Measurements from ENCODE around the gene TIMMDC1.

Gene TIMMDC1

DNA sequence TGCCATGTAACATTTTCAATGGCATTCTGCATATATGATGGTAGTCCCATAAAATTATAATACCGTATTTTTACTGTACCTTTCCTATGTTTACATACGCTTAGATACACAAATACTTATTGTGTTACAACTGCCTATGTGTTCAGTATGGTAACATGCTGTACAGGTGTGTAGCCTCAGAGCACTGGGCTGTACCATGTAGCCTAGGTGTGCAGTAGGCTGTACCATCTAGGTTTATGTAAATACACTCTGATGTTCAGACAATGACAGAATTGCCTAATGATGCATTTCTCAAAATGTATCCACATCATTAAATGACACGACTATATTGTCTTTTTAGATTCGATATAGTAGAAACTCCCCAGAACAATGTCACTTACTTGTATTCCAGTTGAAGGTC, 38.4 kb downstream of the TIMMDC1 start:
- Histone ChIP-seq H4K8ac (ENCODE audit: low read length) (no peak overlapping the region), H2AFZ (ENCODE audit: low read depth, low read length) (no peak overlapping the region), H2BK12ac (ENCODE audit: low read length in 2 of 2) (no peak overlapping the region), H2BK15ac (ENCODE audit: low read depth, poor library complexity, severe bottlenecking) (no peak overlapping the region), H3K4me3 (ENCODE audit: insufficient read depth in 1 of 2, low read depth in 1 of 2, low read length in 2 of 2) (no peak overlapping the region), H2BK120ac (ENCODE audit: low read depth, low read length) (no peak overlapping the region), H3K4ac (ENCODE audit: low read depth in 1 of 2, low read length in 2 of 2) (no peak overlapping the region), H3K14ac (ENCODE audit: low read length in 2 of 2) (no peak overlapping the region), H3K4me1 (ENCODE audit: control insufficient read depth, insufficient read depth, low read depth, low read length) (peaks cover 1% of the 10 kb centered on the region), H3K36me3 (ENCODE audit: control insufficient read depth in 1 of 2, insufficient read depth in 2 of 2, low read depth in 1 of 2, low read length in 2 of 2) (no peaks in the 10 kb centered on the region), H3K27ac (ENCODE audit: low read length, poor library complexity, severe bottlenecking) (no peak overlapping the region), H3K27me3 (ENCODE audit: control insufficient read depth in 1 of 2, insufficient read depth in 1 of 2, low read length in 2 of 2) (no peaks in the 10 kb centered on the region), H2AK5ac (ENCODE audit: low read length, severe bottlenecking) (no peak overlapping the region), H3K9me3 (ENCODE audit: control insufficient read depth, low read length) (no peaks in the 10 kb centered on the region), H3K23ac (ENCODE audit: low read length in 2 of 2) (no peak overlapping the region), H3K79me1 (replicated peaks; ENCODE audit: low read length, poor library complexity, severe bottlenecking) (no peaks in the 10 kb centered on the region), H3K18ac (ENCODE audit: low read depth in 1 of 2, low read length in 2 of 2) (no peak overlapping the region), H2BK5ac (ENCODE audit: low read depth, low read length, poor library complexity, severe bottlenecking) (no peak overlapping the region), H3K4me2 (ENCODE audit: low read length, poor library complexity, severe bottlenecking) (no peak overlapping the region), H4K91ac (ENCODE audit: low read length) (no peak overlapping the region), H3K9ac (ENCODE audit: low read length) (no peak overlapping the region)
- 100% methylated on average over 4 of the region's 4 CpGs for WGBS
- DNase-seq = no peak

DNA sequence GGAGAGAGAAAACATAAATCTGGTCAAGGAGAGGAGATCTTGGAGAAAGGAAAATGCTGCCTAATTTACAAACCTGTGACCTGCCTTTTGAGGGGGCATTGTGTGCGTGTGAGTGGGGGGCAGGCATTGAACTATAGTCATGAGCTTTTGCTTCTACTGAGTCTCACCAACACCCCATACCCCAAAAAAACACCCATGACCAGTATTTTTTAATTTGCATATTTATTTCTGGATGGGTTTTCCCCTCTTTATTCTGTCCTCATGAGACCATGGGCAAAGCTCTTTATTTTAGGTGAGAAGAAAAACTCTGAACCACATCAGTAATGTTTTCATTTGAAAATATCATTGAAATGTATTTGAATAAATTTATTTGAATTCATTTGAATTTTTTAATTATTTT, 40.4 kb downstream of the TIMMDC1 start:
- Histone ChIP-seq H3K4me3 (ENCODE audit: insufficient read depth in 1 of 2, low read depth in 1 of 2, low read length in 2 of 2) (no peak overlapping the region), H3K23ac (ENCODE audit: low read length in 2 of 2) (no peak overlapping the region), H2BK15ac (ENCODE audit: low read depth, poor library complexity, severe bottlenecking) (no peak overlapping the region), H3K79me1 (replicated peaks; ENCODE audit: low read length, poor library complexity, severe bottlenecking) (no peaks in the 10 kb centered on the region), H3K36me3 (ENCODE audit: control insufficient read depth in 1 of 2, insufficient read depth in 2 of 2, low read depth in 1 of 2, low read length in 2 of 2) (no peaks in the 10 kb centered on the region), H4K91ac (ENCODE audit: low read length) (no peak overlapping the region), H2AFZ (ENCODE audit: low read depth, low read length) (no peak overlapping the region), H2BK5ac (ENCODE audit: low read depth, low read length, poor library complexity, severe bottlenecking) (no peak overlapping the region), H3K27me3 (ENCODE audit: control insufficient read depth in 1 of 2, insufficient read depth in 1 of 2, low read length in 2 of 2) (no peaks in the 10 kb centered on the region), H3K4me2 (ENCODE audit: low read length, poor library complexity, severe bottlenecking) (no peak overlapping the region), H3K9me3 (ENCODE audit: control insufficient read depth, low read length) (no peaks in the 10 kb centered on the region), H3K9ac (ENCODE audit: low read length) (no peak overlapping the region), H3K27ac (ENCODE audit: low read length, poor library complexity, severe bottlenecking) (no peak overlapping the region), H4K8ac (ENCODE audit: low read length) (no peak overlapping the region), H2BK120ac (ENCODE audit: low read depth, low read length) (no peak overlapping the region), H3K4ac (ENCODE audit: low read depth in 1 of 2, low read length in 2 of 2) (no peak overlapping the region), H3K14ac (ENCODE audit: low read length in 2 of 2) (no peak overlapping the region), H3K4me1 (ENCODE audit: control insufficient read depth, insufficient read depth, low read depth, low read length) (peaks cover 1% of the 10 kb centered on the region), H3K18ac (ENCODE audit: low read depth in 1 of 2, low read length in 2 of 2) (no peak overlapping the region), H2AK5ac (ENCODE audit: low read length, severe bottlenecking) (no peak overlapping the region), H2BK12ac (ENCODE audit: low read length in 2 of 2) (no peak overlapping the region)
- WGBS = no CpG with 5 or more reads among the region's 1 CpG
- no peak for DNase-seq

DNA sequence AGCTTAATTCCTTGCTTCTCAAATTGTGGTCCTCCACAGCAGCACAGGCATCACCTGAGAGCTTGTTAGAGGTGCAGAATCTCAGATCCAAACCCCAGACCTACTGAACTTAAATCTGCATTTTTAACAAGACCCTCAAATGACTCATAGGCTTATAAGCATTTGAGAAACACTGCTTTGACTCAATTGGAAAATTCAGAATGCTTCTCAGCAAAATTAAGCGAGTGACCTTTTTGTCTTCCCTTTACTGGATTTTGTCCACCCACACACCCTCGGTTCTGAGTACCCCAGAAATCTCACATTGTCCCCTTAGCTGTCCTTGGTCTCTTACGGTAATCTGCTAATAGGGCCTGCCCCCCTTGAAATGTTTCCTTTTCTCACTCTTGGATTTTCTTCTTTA, 43.2 kb downstream of the TIMMDC1 start:
- no peak overlapping the region for H3K9ac ChIP-seq (ENCODE audit: low read length)

DNA sequence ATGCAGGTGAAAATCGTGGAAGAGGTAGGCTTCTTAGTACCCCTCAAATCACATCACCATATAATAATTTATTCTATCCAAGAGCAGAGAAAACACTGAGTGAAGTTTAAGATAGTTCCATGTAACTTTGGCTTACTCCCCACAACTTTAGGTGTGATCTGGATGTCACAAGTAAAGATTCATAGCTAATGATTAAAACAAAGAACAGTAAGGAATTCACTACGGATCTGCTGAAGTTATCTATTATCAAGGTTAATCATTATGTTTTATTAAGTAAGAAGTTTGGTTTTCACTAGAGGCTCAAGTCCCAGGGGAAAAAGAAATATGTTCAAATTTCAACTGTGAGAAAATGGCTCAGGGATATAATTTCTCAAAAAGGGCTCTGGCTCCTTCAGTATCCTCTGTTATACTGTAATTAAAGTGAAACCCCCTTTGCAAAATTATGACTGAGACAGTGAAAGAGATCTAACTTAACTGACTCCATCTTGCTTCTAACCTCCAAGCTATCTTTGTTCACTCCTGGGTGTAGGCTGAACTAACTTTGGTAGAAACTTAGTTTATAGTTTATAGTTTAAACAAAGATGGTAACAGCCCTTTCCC, 43.9 kb downstream of the TIMMDC1 start:
- Histone ChIP-seq H3K27ac (ENCODE audit: low read length, poor library complexity, severe bottlenecking) (peak overlapping the region; percentile 58), H2BK15ac (ENCODE audit: low read depth, poor library complexity, severe bottlenecking) (no peak overlapping the region), H3K27me3 (ENCODE audit: control insufficient read depth in 1 of 2, insufficient read depth in 1 of 2, low read length in 2 of 2) (no peaks in the 10 kb centered on the region), H3K79me1 (replicated peaks; ENCODE audit: low read length, poor library complexity, severe bottlenecking) (no peaks in the 10 kb centered on the region), H3K18ac (ENCODE audit: low read depth in 1 of 2, low read length in 2 of 2) (no peak overlapping the region), H2BK5ac (ENCODE audit: low read depth, low read length, poor library complexity, severe bottlenecking) (peak overlapping the region; percentile 53), H3K4me2 (ENCODE audit: low read length, poor library complexity, severe bottlenecking) (no peak overlapping the region), H3K9ac (ENCODE audit: low read length) (no peak overlapping the region), H4K8ac (ENCODE audit: low read length) (no peak overlapping the region), H3K36me3 (ENCODE audit: control insufficient read depth in 1 of 2, insufficient read depth in 2 of 2, low read depth in 1 of 2, low read length in 2 of 2) (no peaks in the 10 kb centered on the region), H3K4me3 (ENCODE audit: insufficient read depth in 1 of 2, low read depth in 1 of 2, low read length in 2 of 2) (no peak overlapping the region), H2BK12ac (ENCODE audit: low read length in 2 of 2) (no peak overlapping the region), H3K23ac (ENCODE audit: low read length in 2 of 2) (no peak overlapping the region), H3K4ac (ENCODE audit: low read depth in 1 of 2, low read length in 2 of 2) (no peak overlapping the region), H3K9me3 (ENCODE audit: control insufficient read depth, low read length) (no peaks in the 10 kb centered on the region), H3K4me1 (ENCODE audit: control insufficient read depth, insufficient read depth, low read depth, low read length) (peaks cover 1% of the 10 kb centered on the region), H3K14ac (ENCODE audit: low read length in 2 of 2) (no peak overlapping the region), H2BK120ac (ENCODE audit: low read depth, low read length) (no peak overlapping the region), H2AFZ (ENCODE audit: low read depth, low read length) (no peak overlapping the region), H4K91ac (ENCODE audit: low read length) (no peak overlapping the region), H2AK5ac (ENCODE audit: low read length, severe bottlenecking) (no peak overlapping the region)
- WGBS = no CpG with 5 or more reads among the region's 2 CpGs
- no peak for DNase-seq

More for the DNA sequence above, 43.2 kb downstream of the TIMMDC1 start:
- Histone ChIP-seq H2BK5ac (ENCODE audit: low read depth, low read length, poor library complexity, severe bottlenecking) (peak overlapping the region; percentile 53), H3K4ac (ENCODE audit: low read depth in 1 of 2, low read length in 2 of 2) (no peak overlapping the region), H3K4me1 (ENCODE audit: control insufficient read depth, insufficient read depth, low read depth, low read length) (peaks cover 1% of the 10 kb centered on the region), H4K91ac (ENCODE audit: low read length) (no peak overlapping the region), H3K4me3 (ENCODE audit: insufficient read depth in 1 of 2, low read depth in 1 of 2, low read length in 2 of 2) (no peak overlapping the region), H3K36me3 (ENCODE audit: control insufficient read depth in 1 of 2, insufficient read depth in 2 of 2, low read depth in 1 of 2, low read length in 2 of 2) (no peaks in the 10 kb centered on the region), H2BK15ac (ENCODE audit: low read depth, poor library complexity, severe bottlenecking) (no peak overlapping the region), H3K27me3 (ENCODE audit: control insufficient read depth in 1 of 2, insufficient read depth in 1 of 2, low read length in 2 of 2) (no peaks in the 10 kb centered on the region), H2AFZ (ENCODE audit: low read depth, low read length) (no peak overlapping the region), H3K9me3 (ENCODE audit: control insufficient read depth, low read length) (no peaks in the 10 kb centered on the region), H3K4me2 (ENCODE audit: low read length, poor library complexity, severe bottlenecking) (no peak overlapping the region), H2AK5ac (ENCODE audit: low read length, severe bottlenecking) (peak overlapping the region; percentile 88), H3K27ac (ENCODE audit: low read length, poor library complexity, severe bottlenecking) (no peak overlapping the region), H2BK12ac (ENCODE audit: low read length in 2 of 2) (no peak overlapping the region), H4K8ac (ENCODE audit: low read length) (no peak overlapping the region), H2BK120ac (ENCODE audit: low read depth, low read length) (no peak overlapping the region), H3K79me1 (replicated peaks; ENCODE audit: low read length, poor library complexity, severe bottlenecking) (no peaks in the 10 kb centered on the region), H3K14ac (ENCODE audit: low read length in 2 of 2) (no peak overlapping the region), H3K18ac (ENCODE audit: low read depth in 1 of 2, low read length in 2 of 2) (no peak overlapping the region), H3K23ac (ENCODE audit: low read length in 2 of 2) (no peak overlapping the region)
- WGBS = 57% methylated on average over 3 of the region's 3 CpGs
- no peak for DNase-seq
